Peyer's patch (tissue), 4 donors: Measurements from ENCODE around the gene SPACA4.

ENCODE experiments used
- CTCF ChIP-seq, 6 experiments: fragments of 450-650 bp in 4 of 6; fragments of 200-600 bp in 2 of 6; sonication (generic) in 1 of 6; IDR thresholded peaks; one replicate each; pipeline ENCODE4 v1.5.1; 2017 to 2019; ENCODE audit warnings: antibody characterized with exemption in 6 of 6, mild to moderate bottlenecking in 3 of 6, moderate library complexity in 1 of 6
- POLR2A ChIP-seq, 2 donors: fragments of 450-650 bp; IDR thresholded peaks; one replicate each; pipeline ENCODE4 v1.5.1; 2017; ENCODE audit warnings: antibody characterized with exemption in 2 of 2, mild to moderate bottlenecking in 2 of 2, moderate library complexity in 2 of 2

GRCh38 chr19:48556825-48557224, 49.7 kb upstream of the SPACA4 start:
- TF ChIP-seq POLR2A (IDR thresholded peaks at IDR 0.05), result no peak
- no peak for TF ChIP-seq CTCF (IDR thresholded peaks at IDR 0.05)
